SK-N-SH treated with all-trans-retinoic acid at 6 μM for 48 hours (cell line): Measurements from ENCODE around the gene CDC34.

ENCODE experiments used
- ATAC-seq: fragments of 200-7000 bp; cut with Tn5 transposase; 3 replicates; pipeline ENCODE4 v1.9.1; 2020; ENCODE audit warnings: mild to moderate bottlenecking, moderate library complexity
- ARNTL ChIP-seq: fragments of 450-650 bp; formaldehyde crosslinking; IDR thresholded peaks from 2 replicates; pipeline ENCODE4 v1.5.0; 2020; ENCODE audit warnings: low read depth, mild to moderate bottlenecking, moderate library complexity, borderline replicate concordance
- BACH2 ChIP-seq: fragments of 250-450 bp; sonication (Bioruptor Pico); IDR thresholded peaks from 2 replicates; pipeline ENCODE4 v1.9.0; 2021; ENCODE audit warnings: mild to moderate bottlenecking, borderline replicate concordance
- CSDC2 ChIP-seq: fragments of 250-450 bp; sonication (Bioruptor Pico); IDR thresholded peaks from 2 replicates; pipeline ENCODE4 v1.5.0; 2020; ENCODE audit warnings: mild to moderate bottlenecking, moderate library complexity
- GLIS3 ChIP-seq: fragments of 250-450 bp; sonication (Bioruptor Pico); IDR thresholded peaks from 2 replicates; pipeline ENCODE4 v1.5.0; 2020; ENCODE audit warnings: mild to moderate bottlenecking, moderate library complexity
- ISL1 ChIP-seq: fragments of 250-450 bp; sonication (Bioruptor Pico); IDR thresholded peaks from 2 replicates; pipeline ENCODE4 v2.1.2; 2022; ENCODE audit warnings: mild to moderate bottlenecking, moderate library complexity
- OSR1 ChIP-seq: fragments of 250-450 bp; sonication (Bioruptor Pico); IDR thresholded peaks from 2 replicates; pipeline ENCODE4 v1.8.0; 2022; ENCODE audit warnings: moderate library complexity, mild to moderate bottlenecking, inconsistent platforms
- PATZ1 ChIP-seq: fragments of 250-450 bp; sonication (Bioruptor Pico); IDR thresholded peaks from 2 replicates; pipeline ENCODE4 v1.8.0; 2020; ENCODE audit warnings: mild to moderate bottlenecking, moderate library complexity, borderline replicate concordance
- PPARA ChIP-seq: fragments of 250-450 bp; sonication (Bioruptor Pico); IDR thresholded peaks from 2 replicates; pipeline ENCODE4 v1.5.0; 2020; ENCODE audit warnings: mild to moderate bottlenecking, borderline replicate concordance
- RARB ChIP-seq: fragments of 250-450 bp; sonication (Bioruptor Pico); IDR thresholded peaks from 2 replicates; pipeline ENCODE4 v1.8.0; 2021; ENCODE audit warnings: mild to moderate bottlenecking, moderate library complexity
- SNAI2 ChIP-seq: fragments of 250-450 bp; sonication (Bioruptor Pico); IDR thresholded peaks from 2 replicates; pipeline ENCODE4 v1.5.0; 2020; ENCODE audit warnings: mild to moderate bottlenecking, moderate library complexity
- TCF4 ChIP-seq: fragments of 250-450 bp; sonication (Bioruptor Pico); IDR thresholded peaks from 2 replicates; pipeline ENCODE4 v1.8.0; 2021; ENCODE audit warnings: mild to moderate bottlenecking, moderate library complexity, borderline replicate concordance
- TOX ChIP-seq: fragments of 250-450 bp; sonication (Bioruptor Pico); IDR thresholded peaks from 2 replicates; pipeline ENCODE4 v1.8.0; 2021; ENCODE audit warnings: mild to moderate bottlenecking, moderate library complexity, borderline replicate concordance
- ZC3H10 ChIP-seq: fragments of 250-450 bp; sonication (Bioruptor Pico); IDR thresholded peaks from 2 replicates; pipeline ENCODE4 v1.5.1; 2021; ENCODE audit warnings: mild to moderate bottlenecking, moderate library complexity
- ZFP3 ChIP-seq: fragments of 250-450 bp; sonication (Bioruptor Pico); IDR thresholded peaks from 2 replicates; pipeline ENCODE4 v1.5.0; 2020; ENCODE audit warnings: mild to moderate bottlenecking, moderate library complexity
- ZFP30 ChIP-seq: fragments of 450-650 bp; formaldehyde crosslinking; IDR thresholded peaks from 2 replicates; pipeline ENCODE4 v1.5.0; 2022; ENCODE audit warnings: mild to moderate bottlenecking, moderate library complexity
- ZNF565 ChIP-seq: fragments of 450-650 bp; formaldehyde crosslinking; conservative IDR thresholded peaks from 2 replicates; pipeline ENCODE4 v1.5.0; 2020; ENCODE audit warnings: low read depth, mild to moderate bottlenecking, moderate library complexity
- ZNF70 ChIP-seq: fragments of 450-650 bp; formaldehyde crosslinking; IDR thresholded peaks from 2 replicates; pipeline ENCODE4 v1.5.0; 2020; ENCODE audit warnings: mild to moderate bottlenecking, moderate library complexity
- ZNF8 ChIP-seq: fragments of 450-650 bp; formaldehyde crosslinking; IDR thresholded peaks from 2 replicates; pipeline ENCODE4 v1.5.0; 2020; ENCODE audit warnings: mild to moderate bottlenecking, moderate library complexity
- TF ChIP-seq, protein P1 (sequence below): fragments of 250-450 bp; sonication (Bioruptor Pico); IDR thresholded peaks from 2 replicates; pipeline ENCODE4 v1.5.0; 2020; ENCODE audit warnings: mild to moderate bottlenecking, moderate library complexity
- TF ChIP-seq, protein P2 (sequence below): fragments of 250-450 bp; sonication (Bioruptor Pico); IDR thresholded peaks from 2 replicates; pipeline ENCODE4 v1.8.0; 2021; ENCODE audit warnings: low read depth, mild to moderate bottlenecking, moderate library complexity, borderline replicate concordance

Gene CDC34

GRCh38 chr19:489418-490196, 42.0 kb upstream of the CDC34 start:
- no peak for TF ChIP-seq CSDC2 (CRISPR knock-in tag)
- no peak for TF ChIP-seq TCF4 (CRISPR knock-in tag)
- no peak for TF ChIP-seq OSR1
- TF ChIP-seq ZNF8 (CRISPR knock-in tag), result no peak
- no peak for TF ChIP-seq ZFP3 (CRISPR knock-in tag)
- no peak for TF ChIP-seq ZFP30 (CRISPR knock-in tag)
- TF ChIP-seq, protein P1, sequence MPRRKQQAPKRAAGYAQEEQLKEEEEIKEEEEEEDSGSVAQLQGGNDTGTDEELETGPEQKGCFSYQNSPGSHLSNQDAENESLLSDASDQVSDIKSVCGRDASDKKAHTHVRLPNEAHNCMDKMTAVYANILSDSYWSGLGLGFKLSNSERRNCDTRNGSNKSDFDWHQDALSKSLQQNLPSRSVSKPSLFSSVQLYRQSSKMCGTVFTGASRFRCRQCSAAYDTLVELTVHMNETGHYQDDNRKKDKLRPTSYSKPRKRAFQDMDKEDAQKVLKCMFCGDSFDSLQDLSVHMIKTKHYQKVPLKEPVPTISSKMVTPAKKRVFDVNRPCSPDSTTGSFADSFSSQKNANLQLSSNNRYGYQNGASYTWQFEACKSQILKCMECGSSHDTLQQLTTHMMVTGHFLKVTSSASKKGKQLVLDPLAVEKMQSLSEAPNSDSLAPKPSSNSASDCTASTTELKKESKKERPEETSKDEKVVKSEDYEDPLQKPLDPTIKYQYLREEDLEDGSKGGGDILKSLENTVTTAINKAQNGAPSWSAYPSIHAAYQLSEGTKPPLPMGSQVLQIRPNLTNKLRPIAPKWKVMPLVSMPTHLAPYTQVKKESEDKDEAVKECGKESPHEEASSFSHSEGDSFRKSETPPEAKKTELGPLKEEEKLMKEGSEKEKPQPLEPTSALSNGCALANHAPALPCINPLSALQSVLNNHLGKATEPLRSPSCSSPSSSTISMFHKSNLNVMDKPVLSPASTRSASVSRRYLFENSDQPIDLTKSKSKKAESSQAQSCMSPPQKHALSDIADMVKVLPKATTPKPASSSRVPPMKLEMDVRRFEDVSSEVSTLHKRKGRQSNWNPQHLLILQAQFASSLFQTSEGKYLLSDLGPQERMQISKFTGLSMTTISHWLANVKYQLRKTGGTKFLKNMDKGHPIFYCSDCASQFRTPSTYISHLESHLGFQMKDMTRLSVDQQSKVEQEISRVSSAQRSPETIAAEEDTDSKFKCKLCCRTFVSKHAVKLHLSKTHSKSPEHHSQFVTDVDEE (CRISPR knock-in tag), result no peak
- no peak for TF ChIP-seq RARB
- TF ChIP-seq ISL1, result no peak
- no peak for TF ChIP-seq ZNF565 (CRISPR knock-in tag)
- TF ChIP-seq PPARA (CRISPR knock-in tag), result no peak
- TF ChIP-seq, protein P2, sequence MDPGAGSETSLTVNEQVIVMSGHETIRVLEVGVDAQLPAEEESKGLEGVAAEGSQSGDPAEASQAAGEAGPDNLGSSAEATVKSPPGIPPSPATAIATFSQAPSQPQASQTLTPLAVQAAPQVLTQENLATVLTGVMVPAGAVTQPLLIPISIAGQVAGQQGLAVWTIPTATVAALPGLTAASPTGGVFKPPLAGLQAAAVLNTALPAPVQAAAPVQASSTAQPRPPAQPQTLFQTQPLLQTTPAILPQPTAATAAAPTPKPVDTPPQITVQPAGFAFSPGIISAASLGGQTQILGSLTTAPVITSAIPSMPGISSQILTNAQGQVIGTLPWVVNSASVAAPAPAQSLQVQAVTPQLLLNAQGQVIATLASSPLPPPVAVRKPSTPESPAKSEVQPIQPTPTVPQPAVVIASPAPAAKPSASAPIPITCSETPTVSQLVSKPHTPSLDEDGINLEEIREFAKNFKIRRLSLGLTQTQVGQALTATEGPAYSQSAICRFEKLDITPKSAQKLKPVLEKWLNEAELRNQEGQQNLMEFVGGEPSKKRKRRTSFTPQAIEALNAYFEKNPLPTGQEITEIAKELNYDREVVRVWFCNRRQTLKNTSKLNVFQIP (CRISPR knock-in tag), result no peak
- TF ChIP-seq PATZ1 (CRISPR knock-in tag), result no peak
- no peak for TF ChIP-seq ARNTL
- no peak for TF ChIP-seq GLIS3 (CRISPR knock-in tag)
- TF ChIP-seq BACH2, result no peak
- peak; percentile 62 for ATAC-seq

DNA sequence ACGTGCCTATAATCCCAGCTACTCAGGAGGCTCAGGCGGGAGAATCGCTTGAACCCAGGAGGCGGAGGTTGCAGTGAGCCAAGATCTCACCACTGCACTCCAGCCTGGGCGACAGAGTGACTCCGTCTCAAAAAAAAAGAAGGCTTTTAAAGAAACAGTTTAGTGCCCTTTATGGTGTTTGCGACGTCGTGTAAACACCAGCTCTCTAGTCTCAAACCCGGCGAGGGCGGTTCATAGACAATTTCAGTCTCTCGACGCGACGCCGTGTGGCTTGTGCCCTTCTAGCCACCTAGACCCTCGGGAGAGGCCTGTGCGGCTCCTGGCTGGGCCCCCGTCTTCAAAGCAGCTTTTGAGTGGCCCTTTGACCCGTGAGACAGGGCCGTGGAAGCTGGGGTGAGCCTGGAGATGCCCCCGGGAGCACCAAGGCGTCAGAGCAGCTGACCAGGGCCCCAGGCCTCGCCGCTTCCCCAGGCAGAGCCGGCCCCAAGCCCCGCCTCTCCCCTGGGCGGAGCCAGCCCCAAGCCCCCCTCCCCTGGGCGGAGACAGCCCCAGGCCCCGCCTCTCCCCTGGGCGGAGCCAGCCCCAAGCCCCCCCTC, 40.3 kb upstream of the CDC34 start:
- TF ChIP-seq PATZ1 (CRISPR knock-in tag), result no peak
- TF ChIP-seq OSR1, result no peak
- TF ChIP-seq, protein P1 (CRISPR knock-in tag), result no peak
- no peak for TF ChIP-seq ZNF8 (CRISPR knock-in tag)
- no peak for TF ChIP-seq ISL1
- TF ChIP-seq ZNF70 (CRISPR knock-in tag), result no peak
- TF ChIP-seq TOX (CRISPR knock-in tag), result no peak
- no peak for TF ChIP-seq BACH2
- no peak for TF ChIP-seq ZC3H10
- no peak for TF ChIP-seq PPARA (CRISPR knock-in tag)
- TF ChIP-seq, protein P2 (CRISPR knock-in tag), result no peak
- no peak for TF ChIP-seq GLIS3 (CRISPR knock-in tag)
- no peak for TF ChIP-seq ZFP30 (CRISPR knock-in tag)
- no peak for TF ChIP-seq ZNF565 (CRISPR knock-in tag)
- no peak for TF ChIP-seq ZFP3 (CRISPR knock-in tag)
- no peak for TF ChIP-seq TCF4 (CRISPR knock-in tag)
- TF ChIP-seq SNAI2, result no peak
- no peak for ATAC-seq
